BLaER1 (cell line): ENCODE measurements around the gene MADCAM1.

Source experiments
- H3K27ac ChIP-seq: shearing (Covaris generic); formaldehyde crosslinking; 2 replicates; pipeline ENCODE4 v1.8.1; 2022
- H3K27me3 ChIP-seq: shearing (Covaris generic); formaldehyde crosslinking; 2 replicates; pipeline ENCODE4 v1.8.1; 2022
- H3K36me3 ChIP-seq: shearing (Covaris generic); formaldehyde crosslinking; 2 replicates; pipeline ENCODE4 v1.8.1; 2022
- H3K4me1 ChIP-seq: shearing (Covaris generic); formaldehyde crosslinking; 2 replicates; pipeline ENCODE4 v1.8.1; 2022
- H3K4me2 ChIP-seq: shearing (Covaris generic); formaldehyde crosslinking; 2 replicates; pipeline ENCODE4 v1.8.1; 2022
- H3K4me3 ChIP-seq: shearing (Covaris generic); formaldehyde crosslinking; 2 replicates; pipeline ENCODE4 v1.8.1; 2022
- H3K9ac ChIP-seq: shearing (Covaris generic); formaldehyde crosslinking; 2 replicates; pipeline ENCODE4 v1.8.1; 2022
- H3K9me3 ChIP-seq: shearing (Covaris generic); formaldehyde crosslinking; 2 replicates; pipeline ENCODE4 v1.8.1; 2022
- H4K20me1 ChIP-seq: shearing (Covaris generic); formaldehyde crosslinking; 2 replicates; pipeline ENCODE4 v1.8.1; 2022
- Cebpa-rat ChIP-seq: shearing (Covaris generic); IDR thresholded peaks from 2 replicates; pipeline ENCODE4 v1.8.1; 2022

The MADCAM1 gene

GRCh38 chr19:518598-519231 lies 22.4 kb downstream of the MADCAM1 start:
- Histone ChIP-seq H3K9ac (no peak overlapping the region), H3K4me2 (no peak overlapping the region)

GRCh38 chr19:519449-519865 lies 23.2 kb downstream of the MADCAM1 start:
- Histone ChIP-seq H3K4me3 (no peak overlapping the region), H3K36me3 (peaks cover 27% of the 10 kb centered on the region), H4K20me1 (peaks cover 2% of the 10 kb centered on the region; the same call in 1 of the 2 replicates), H3K9me3 (no peaks in the 10 kb centered on the region), H3K27ac (no peak overlapping the region), H3K4me2 (no peak overlapping the region), H3K27me3 (no peaks in the 10 kb centered on the region), H3K9ac (no peak overlapping the region), H3K4me1 (peaks cover 13% of the 10 kb centered on the region)
- no peak for TF ChIP-seq Cebpa-rat

More at GRCh38 chr19:518598-519231, 22.4 kb downstream of the MADCAM1 start:
- H3K4me1 ChIP-seq, result peaks cover 21% of the 10 kb centered on the region
- no peak overlapping the region for H3K27ac ChIP-seq
- TF ChIP-seq Cebpa-rat, result no peak
- peaks cover 34% of the 10 kb centered on the region for H3K36me3 ChIP-seq
- no peak overlapping the region for H3K4me3 ChIP-seq
- peaks cover 9% of the 10 kb centered on the region for H4K20me1 ChIP-seq
- no peaks in the 10 kb centered on the region for H3K9me3 ChIP-seq
- H3K27me3 ChIP-seq, result no peaks in the 10 kb centered on the region

GRCh38 chr19:522726-523125 lies 26.4 kb downstream of the MADCAM1 start:
- H3K4me3 ChIP-seq, result no peak overlapping the region
- H3K36me3 ChIP-seq, result peaks cover 18% of the 10 kb centered on the region
- no peak overlapping the region for H3K4me2 ChIP-seq
- no peak overlapping the region for H3K9ac ChIP-seq
- no peaks in the 10 kb centered on the region for H4K20me1 ChIP-seq
- H3K4me1 ChIP-seq, result peaks cover 10% of the 10 kb centered on the region
- H3K9me3 ChIP-seq, result no peaks in the 10 kb centered on the region
- no peak overlapping the region for H3K27ac ChIP-seq
- H3K27me3 ChIP-seq, result no peaks in the 10 kb centered on the region
- TF ChIP-seq Cebpa-rat, result no peak

GRCh38 chr19:524062-524674 lies 27.9 kb downstream of the MADCAM1 start:
- Histone ChIP-seq H3K36me3 (peaks cover 14% of the 10 kb centered on the region), H3K9ac (no peak overlapping the region), H3K9me3 (no peaks in the 10 kb centered on the region), H3K27ac (no peak overlapping the region), H3K4me2 (no peak overlapping the region), H3K4me1 (peaks cover 10% of the 10 kb centered on the region), H3K4me3 (no peak overlapping the region), H3K27me3 (no peaks in the 10 kb centered on the region), H4K20me1 (no peaks in the 10 kb centered on the region)
- no peak for TF ChIP-seq Cebpa-rat

GRCh38 chr19:525029-525428 lies 28.7 kb downstream of the MADCAM1 start:
- Histone ChIP-seq H3K4me1 (peaks cover 10% of the 10 kb centered on the region), H3K4me2 (no peak overlapping the region), H3K27me3 (no peaks in the 10 kb centered on the region), H3K27ac (no peak overlapping the region), H4K20me1 (no peaks in the 10 kb centered on the region), H3K36me3 (peaks cover 5% of the 10 kb centered on the region), H3K9me3 (no peaks in the 10 kb centered on the region), H3K4me3 (no peak overlapping the region), H3K9ac (no peak overlapping the region)
- TF ChIP-seq Cebpa-rat, result no peak

- H3K36me3 ChIP-seq, result no peaks in the 10 kb centered on the region
- H3K9me3 ChIP-seq, result no peaks in the 10 kb centered on the region
- H3K4me2 ChIP-seq, result no peak overlapping the region
- H4K20me1 ChIP-seq, result no peaks in the 10 kb centered on the region
- no peak overlapping the region for H3K9ac ChIP-seq
- no peak overlapping the region for H3K27ac ChIP-seq
- H3K4me3 ChIP-seq, result no peak overlapping the region
- no peak for TF ChIP-seq Cebpa-rat
- peaks cover 15% of the 10 kb centered on the region for H3K4me1 ChIP-seq
- H3K27me3 ChIP-seq, result no peaks in the 10 kb centered on the region
These were observed 29.7 kb downstream of the MADCAM1 start for GRCh38 chr19:525857-526419.

GRCh38 chr19:530134-531008 lies 34.1 kb downstream of the MADCAM1 start:
- no peaks in the 10 kb centered on the region for H3K9me3 ChIP-seq
- H3K9ac ChIP-seq, result peak overlapping the region; percentile 90
- peaks cover 12% of the 10 kb centered on the region for H3K36me3 ChIP-seq
- peak overlapping the region; percentile 90 for H3K27ac ChIP-seq
- no peaks in the 10 kb centered on the region for H3K27me3 ChIP-seq
- peak overlapping the region; percentile 93 for H3K4me2 ChIP-seq
- peak overlapping the region; percentile 87 for H3K4me3 ChIP-seq
- TF ChIP-seq Cebpa-rat, result no peak
- H3K4me1 ChIP-seq, result peaks cover 21% of the 10 kb centered on the region
- H4K20me1 ChIP-seq, result peaks cover 37% of the 10 kb centered on the region

- H3K4me1 ChIP-seq, result peaks cover 21% of the 10 kb centered on the region
- TF ChIP-seq Cebpa-rat, result no peak
- H3K4me3 ChIP-seq, result peak overlapping the region; percentile 87
These were observed 34.9 kb downstream of the MADCAM1 start for GRCh38 chr19:531009-531752.

More at GRCh38 chr19:531009-531752, 34.9 kb downstream of the MADCAM1 start:
- no peaks in the 10 kb centered on the region for H3K27me3 ChIP-seq
- peaks cover 45% of the 10 kb centered on the region for H4K20me1 ChIP-seq
- H3K4me2 ChIP-seq, result peak overlapping the region; percentile 93
- H3K36me3 ChIP-seq, result peaks cover 20% of the 10 kb centered on the region
- H3K9me3 ChIP-seq, result no peaks in the 10 kb centered on the region
- peak overlapping the region; percentile 90 for H3K27ac ChIP-seq
- H3K9ac ChIP-seq, result peak overlapping the region; percentile 90
